ENCODE results near the gene SOBP.

DNA sequence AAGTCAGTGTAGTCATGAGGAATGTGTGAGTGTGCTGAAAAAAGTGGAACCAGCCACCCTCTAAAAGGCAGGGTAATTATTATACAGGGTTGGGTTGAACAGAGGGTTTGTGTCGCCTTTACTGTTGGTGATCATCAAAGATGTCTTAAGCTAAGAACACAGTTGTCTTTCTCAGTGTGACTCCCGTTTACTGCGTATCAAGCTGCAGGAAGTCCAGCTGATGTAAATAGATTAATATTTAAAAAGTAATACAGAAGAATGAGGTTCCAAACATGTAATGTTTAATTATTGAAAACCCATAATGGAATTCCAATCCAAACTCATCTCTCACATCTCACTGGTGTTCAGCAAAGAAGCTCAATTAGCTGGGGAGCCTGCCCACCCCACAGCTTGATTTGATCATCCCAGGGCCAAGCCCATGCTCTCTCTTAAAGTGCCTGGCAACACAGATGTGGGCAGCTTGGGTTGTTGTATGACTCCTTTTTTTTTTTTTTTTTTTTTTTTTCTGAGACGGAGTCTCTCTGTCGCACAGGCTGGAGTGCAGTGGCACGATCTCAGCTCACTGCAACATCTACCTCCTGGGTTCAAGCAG lies 127.5 kb downstream of the SOBP start:
- TF ChIP-seq GATA2 (IDR thresholded peaks at IDR 0.05; ENCODE audit: low read depth, low read length): no peak
- TF ChIP-seq GATA3 (IDR thresholded peaks at IDR 0.05; ENCODE audit: low read depth, low read length): no peak

All from SH-SY5Y (cell line).